K562 (cell line): ENCODE results near the gene CYP4F12. TPM values are rescaled to one million over a fixed set of nuclear protein-coding genes. Genes with fewer than 3 reads are reported as not detected.
A peak's percentile ranks its signal among the peaks of the same experiment; 100 is the strongest.

ENCODE experiments used
- CCNT2 ChIP-seq: IDR thresholded peaks from 2 replicates; pipeline ENCODE4 v1.6.1; 2011; ENCODE audit warnings: borderline replicate concordance, low read depth, mild to moderate bottlenecking, moderate library complexity, mixed read lengths, low read length; ENCODE audit not compliant: insufficient read length; ENCODE audit errors: extremely low read depth
- CEBPB ChIP-seq: fragments of 450-650 bp; IDR thresholded peaks from 2 replicates; pipeline ENCODE4 v1.6.1; 2016; ENCODE audit warnings: missing genetic modification characterization, missing compliant biosample characterization
- HCFC1 ChIP-seq: IDR thresholded peaks from 2 replicates; pipeline ENCODE4 v1.6.1; 2012; ENCODE audit warnings: low read depth, low read length, improper control_type of control experiment
- HNRNPUL1 ChIP-seq: fragments of 200-400 bp; formaldehyde crosslinking; IDR thresholded peaks from 2 replicates; pipeline ENCODE4 v1.6.1; 2017; ENCODE audit warnings: low read length
- MTA1 ChIP-seq: fragments of 450-650 bp; IDR thresholded peaks from 2 replicates; pipeline ENCODE4 v1.6.1; 2017; ENCODE audit warnings: borderline replicate concordance
- MYNN ChIP-seq, 2 experiments: sonication (generic); formaldehyde crosslinking in 1 of 2; IDR thresholded peaks; 2 replicates each; pipeline versions ENCODE4 v1.5.0 to v1.6.1; 2016 to 2020; ENCODE audit warnings: antibody characterized with exemption in 1 of 2, missing genetic modification reagents in 1 of 2
- NR3C1 ChIP-seq: sonication (generic); formaldehyde crosslinking; IDR thresholded peaks from 2 replicates; pipeline ENCODE4 v1.8.1; 2022; ENCODE audit warnings: missing genetic modification reagents
- POLR2AphosphoS5 ChIP-seq: IDR thresholded peaks from 2 replicates; pipeline ENCODE4 v1.6.1; 2011; ENCODE audit warnings: mild to moderate bottlenecking, low read depth, low read length, moderate library complexity; ENCODE audit not compliant: control insufficient read depth, insufficient read depth
- RCOR1 ChIP-seq, 2 experiments: IDR thresholded peaks; 2 replicates each; pipeline ENCODE4 v1.6.1; 2012; ENCODE audit warnings: low read depth in 2 of 2, low read length in 2 of 2, borderline replicate concordance in 1 of 2, improper control_type of control experiment in 1 of 2
- SAP30 ChIP-seq: fragments of 200-600 bp; sonication (generic); IDR thresholded peaks from 2 replicates; pipeline ENCODE4 v1.6.1; 2012; ENCODE audit warnings: borderline replicate concordance, low read depth, mild to moderate bottlenecking, moderate library complexity, low read length, control low read depth, inconsistent platforms; ENCODE audit not compliant: insufficient read depth, poor library complexity, severe bottlenecking
- SMARCC2 ChIP-seq: fragments of 450-650 bp; IDR thresholded peaks from 2 replicates; pipeline ENCODE4 v1.6.1; 2017; ENCODE audit warnings: antibody characterized with exemption, moderate library complexity, mild to moderate bottlenecking, low read depth
- TBL1XR1 ChIP-seq, 2 experiments: IDR thresholded peaks; 2 replicates each; pipeline ENCODE4 v1.6.1; 2012; ENCODE audit warnings: improper control_type of control experiment in 2 of 2, low read length in 2 of 2, mild to moderate bottlenecking in 1 of 2
- TEAD2 ChIP-seq: fragments of 450-650 bp; IDR thresholded peaks from 2 replicates; pipeline ENCODE4 v1.6.1; 2016; ENCODE audit warnings: missing genetic modification characterization, control low read depth, missing compliant biosample characterization
- TGIF2 ChIP-seq: sonication (generic); formaldehyde crosslinking; IDR thresholded peaks from 2 replicates; pipeline ENCODE4 v1.8.1; 2022; ENCODE audit warnings: mild to moderate bottlenecking, missing genetic modification reagents, moderate library complexity
- ZNF133 ChIP-seq: fragments of 250-450 bp; sonication (Bioruptor Pico); IDR thresholded peaks from 2 replicates; pipeline ENCODE4 v1.4.0; 2020; ENCODE audit warnings: mild to moderate bottlenecking
- ZNF197 ChIP-seq: fragments of 200-800 bp; sonication (Bioruptor generic); IDR thresholded peaks from 2 replicates; pipeline ENCODE4 v1.6.1; 2016; ENCODE audit warnings: low read depth, missing genetic modification characterization, missing compliant biosample characterization
- ZNF217 ChIP-seq: sonication (generic); formaldehyde crosslinking; IDR thresholded peaks from 2 replicates; pipeline ENCODE4 v1.8.0; 2022; ENCODE audit warnings: mild to moderate bottlenecking, missing genetic modification reagents
- ZNF395 ChIP-seq: fragments of 200-800 bp; sonication (Bioruptor generic); IDR thresholded peaks from 2 replicates; pipeline ENCODE4 v1.6.1; 2017; ENCODE audit warnings: missing genetic modification characterization, missing compliant biosample characterization
- ZNF511 ChIP-seq: sonication (generic); formaldehyde crosslinking; IDR thresholded peaks from 2 replicates; pipeline ENCODE4 v1.8.0; 2022; ENCODE audit warnings: mild to moderate bottlenecking, missing genetic modification reagents
- ZNF592 ChIP-seq: fragments of 450-650 bp; IDR thresholded peaks from 2 replicates; pipeline ENCODE4 v1.6.1; 2017; ENCODE audit warnings: antibody characterized with exemption, mild to moderate bottlenecking
- ZNF696 ChIP-seq: fragments of 250-450 bp; sonication (Bioruptor Pico); conservative IDR thresholded peaks from 2 replicates; pipeline ENCODE4 v1.4.0; 2020; ENCODE audit warnings: mild to moderate bottlenecking, moderate library complexity
- ZNF764 ChIP-seq: fragments of 250-450 bp; sonication (Bioruptor Pico); IDR thresholded peaks from 2 replicates; pipeline ENCODE4 v1.4.0; 2020; ENCODE audit warnings: low read depth, mild to moderate bottlenecking, moderate library complexity
- ZZZ3 ChIP-seq: fragments of 450-650 bp; IDR thresholded peaks from 2 replicates; pipeline ENCODE4 v1.6.1; 2016; ENCODE audit warnings: antibody characterized with exemption, mild to moderate bottlenecking, moderate library complexity
- polyA plus RNA-seq, 8 experiments: library from polyadenylated mRNA; depleted of rRNA in 4 of 8; stranded (reverse) in 5 of 8; unstranded in 3 of 8; fragments of >200 nt; fragmentation: Nextera tagmentation in 2 of 8; fragmentation: Illumina TruSeq in 1 of 8; extraction: Ambion mirVana in 2 of 8; extraction: Trizol in 1 of 8; gene quantifications; 2 replicates each; pipeline versions ENCODE4 v1.2.1 to v1.2.3, GENCODE V29; 2011 to 2014; ENCODE audit warnings: inconsistent platforms in 1 of 8, missing spikeins in 1 of 8
- total RNA-seq, 7 experiments: library from RNA; depleted of rRNA in 6 of 7; stranded (reverse); fragments of >200 nt in 6 of 7; fragmentation: Illumina TruSeq in 2 of 7; extraction: Trizol in 2 of 7; gene quantifications; 2 replicates each; pipeline versions ENCODE4 v1.2.1 to v1.2.3, GENCODE V29; 2011 to 2021; ENCODE audit warnings: low replicate concordance in 1 of 7

Gene CYP4F12
- total and polyA plus RNA-seq, 9 of the 15 experiments (the other 6 are each of a cell fraction or from before 2014, with no cell fraction given), result not detected

GRCh38 chr19:15623711-15624318 lies 49.1 kb upstream of the CYP4F12 start (continued):
- TF ChIP-seq ZNF592, result no peak
- no peak for TF ChIP-seq ZNF217 (CRISPR knock-in tag)
- TF ChIP-seq ZNF696 (CRISPR knock-in tag), result no peak
- 0 out of 2 replicates have a peak, but pooled peaks have one; percentile 27 for TF ChIP-seq NR3C1 (CRISPR knock-in tag)
- no peak for TF ChIP-seq POLR2AphosphoS5
- TF ChIP-seq HCFC1, result no peak
- no peak for TF ChIP-seq ZNF764 (CRISPR knock-in tag)
- 0 out of 4 replicates have a peak, but pooled peaks of 1 of the 2 experiments have one; percentile 25 for TF ChIP-seq RCOR1 (IDR thresholded peaks at IDR 0.05; ENCODE audit: borderline replicate concordance in 1 of 2, low read depth in 2 of 2, low read length in 2 of 2)
- TF ChIP-seq TEAD2 (tag), result no peak
- TF ChIP-seq SMARCC2, result no peak
- no peak for TF ChIP-seq MYNN (IDR thresholded peaks at IDR 0.05)
- TF ChIP-seq MYNN (CRISPR knock-in tag; IDR thresholded peaks at IDR 0.05), result no peak
- no peak for TF ChIP-seq MTA1
- no peak for TF ChIP-seq HNRNPUL1
- no peak for TF ChIP-seq ZNF133
- TF ChIP-seq TBL1XR1 (IDR thresholded peaks at IDR 0.05; ENCODE audit: low read length in 2 of 2), result no peak
- TF ChIP-seq SAP30, result no peak
- 0 out of 2 replicates have a peak, but pooled peaks have one; percentile 32 for TF ChIP-seq ZNF197 (CRISPR knock-in tag)
- no peak for TF ChIP-seq ZZZ3
- TF ChIP-seq TGIF2 (CRISPR knock-in tag), result 0 out of 2 replicates have a peak, but pooled peaks have one; percentile 41
- no peak for TF ChIP-seq CCNT2
- 0 out of 2 replicates have a peak, but pooled peaks have one; percentile 34 for TF ChIP-seq ZNF395 (CRISPR knock-in tag)
- peak; percentile 61; the same call in 1 of the 2 replicates for TF ChIP-seq ZNF511 (CRISPR knock-in tag)
- no peak for TF ChIP-seq CEBPB (tag)
